HG03354 (cell line): ENCODE measurements around the gene TNFAIP3.
A peak's percentile ranks its signal among the peaks of the same experiment; 100 is the strongest.
"Not testable (repeated sequence)": the region's sequence is repeated elsewhere in the genome, so short reads cannot be mapped to it uniquely, and the experiment has no call there.

Source experiments
- ATAC-seq: cut with Tn5 transposase; IDR thresholded peaks from one replicate; pipeline ENCODE4 v1.9.1; 2021; ENCODE audit warnings: mild to moderate bottlenecking; ENCODE audit not compliant: unreplicated experiment, poor library complexity, severe bottlenecking

TNFAIP3 gene

DNA sequence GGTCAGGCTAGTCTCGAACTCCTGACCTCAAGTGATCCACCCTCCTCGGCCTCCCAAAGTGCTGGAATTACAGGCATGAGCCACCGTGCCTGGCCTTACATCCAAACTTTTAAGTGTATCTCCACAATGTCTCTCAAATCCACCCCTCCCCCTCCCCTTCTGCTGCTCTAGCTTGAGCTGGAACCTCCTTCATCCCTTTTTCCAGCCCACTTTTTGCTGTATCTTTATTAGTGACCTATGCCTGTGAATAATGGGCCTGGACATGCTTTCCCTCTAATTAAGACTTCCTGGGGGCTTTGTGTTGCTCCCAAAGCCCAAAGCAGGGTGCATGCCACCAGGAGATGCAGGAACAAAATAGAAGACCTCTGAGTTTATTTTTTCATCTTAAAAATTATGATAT lies 26.1 kb downstream of the TNFAIP3 start:
- ATAC-seq: no peak

- no peak for ATAC-seq
These were observed 26.7 kb downstream of the TNFAIP3 start for GRCh38 chr6:137893726-137894125.

DNA sequence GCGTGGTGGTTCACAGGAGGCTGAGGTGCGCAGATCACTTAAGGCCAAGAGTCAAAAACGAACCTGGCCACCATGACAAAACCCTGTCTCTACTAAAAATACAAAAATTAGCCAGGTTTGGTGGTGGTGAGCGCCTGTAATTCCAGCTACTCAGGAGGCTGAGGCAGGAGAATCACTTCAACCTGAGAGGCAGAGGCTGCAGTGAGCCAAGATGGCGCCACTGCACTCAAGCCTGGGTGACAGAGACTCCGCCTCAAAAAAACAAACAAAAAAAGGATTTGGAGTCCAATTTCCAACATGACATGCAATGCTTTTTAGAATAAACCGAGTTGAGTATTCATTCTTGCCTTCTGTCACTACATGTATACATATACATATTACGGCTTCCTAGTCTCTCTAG lies 27.3 kb downstream of the TNFAIP3 start:
- not testable (repeated sequence) for ATAC-seq

DNA sequence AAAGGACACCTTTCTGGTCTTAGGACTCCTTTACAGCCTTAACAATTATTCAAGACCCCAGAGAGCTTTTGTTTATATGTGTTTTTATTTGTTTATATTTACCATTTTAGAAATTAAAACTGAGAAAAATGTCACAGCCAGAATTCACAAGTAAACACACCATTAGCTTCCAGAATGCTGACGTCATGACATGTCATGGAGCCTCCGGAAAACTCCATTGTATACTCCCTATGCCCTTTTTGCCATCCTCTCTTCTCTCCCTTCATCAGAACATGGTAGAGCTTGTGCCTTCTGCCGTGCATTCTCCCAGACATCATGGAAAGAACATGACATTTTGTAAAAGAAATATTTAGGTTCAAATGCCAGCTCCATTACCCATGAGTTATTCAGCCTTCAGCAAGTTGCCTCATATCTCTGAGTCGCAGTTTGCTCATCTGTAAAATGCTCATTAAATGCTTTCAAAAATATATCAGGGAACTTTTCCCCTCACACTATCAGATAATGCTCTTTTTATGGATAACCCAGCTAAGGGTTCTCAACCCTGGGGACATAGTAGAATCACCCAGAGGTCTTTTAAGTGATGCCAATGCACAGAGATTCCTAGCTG lies 27.8 kb downstream of the TNFAIP3 start:
- ATAC-seq: no peak

DNA sequence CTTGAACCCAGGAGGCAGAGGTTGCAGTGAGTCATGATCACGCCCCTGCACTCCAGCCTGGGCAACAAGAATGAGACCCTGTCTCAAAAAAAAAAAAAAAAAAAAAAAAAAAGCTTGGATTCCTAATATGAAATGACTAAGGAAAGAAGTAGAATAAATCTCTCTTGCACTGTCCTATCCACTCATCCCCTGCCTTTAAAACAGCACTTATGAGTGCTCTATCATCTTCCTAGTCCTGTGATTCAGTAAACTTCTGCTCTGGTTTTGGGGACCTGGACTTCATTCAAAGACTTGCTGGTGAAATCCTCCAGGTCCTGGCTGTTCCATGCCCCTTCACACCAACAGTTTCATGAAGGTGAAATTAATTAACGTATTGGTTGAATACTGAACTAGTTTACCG lies 29.6 kb downstream of the TNFAIP3 start:
- no peak for ATAC-seq

GRCh38 chr6:137900815-137901214 lies 33.8 kb downstream of the TNFAIP3 start:
- no peak for ATAC-seq

GRCh38 chr6:137901454-137901853 lies 34.4 kb downstream of the TNFAIP3 start:
- ATAC-seq: no peak

- no peak for ATAC-seq
These were observed 35.6 kb downstream of the TNFAIP3 start for GRCh38 chr6:137902699-137903098.

- ATAC-seq: no peak
These were observed 36.3 kb downstream of the TNFAIP3 start for GRCh38 chr6:137903274-137903932.

DNA sequence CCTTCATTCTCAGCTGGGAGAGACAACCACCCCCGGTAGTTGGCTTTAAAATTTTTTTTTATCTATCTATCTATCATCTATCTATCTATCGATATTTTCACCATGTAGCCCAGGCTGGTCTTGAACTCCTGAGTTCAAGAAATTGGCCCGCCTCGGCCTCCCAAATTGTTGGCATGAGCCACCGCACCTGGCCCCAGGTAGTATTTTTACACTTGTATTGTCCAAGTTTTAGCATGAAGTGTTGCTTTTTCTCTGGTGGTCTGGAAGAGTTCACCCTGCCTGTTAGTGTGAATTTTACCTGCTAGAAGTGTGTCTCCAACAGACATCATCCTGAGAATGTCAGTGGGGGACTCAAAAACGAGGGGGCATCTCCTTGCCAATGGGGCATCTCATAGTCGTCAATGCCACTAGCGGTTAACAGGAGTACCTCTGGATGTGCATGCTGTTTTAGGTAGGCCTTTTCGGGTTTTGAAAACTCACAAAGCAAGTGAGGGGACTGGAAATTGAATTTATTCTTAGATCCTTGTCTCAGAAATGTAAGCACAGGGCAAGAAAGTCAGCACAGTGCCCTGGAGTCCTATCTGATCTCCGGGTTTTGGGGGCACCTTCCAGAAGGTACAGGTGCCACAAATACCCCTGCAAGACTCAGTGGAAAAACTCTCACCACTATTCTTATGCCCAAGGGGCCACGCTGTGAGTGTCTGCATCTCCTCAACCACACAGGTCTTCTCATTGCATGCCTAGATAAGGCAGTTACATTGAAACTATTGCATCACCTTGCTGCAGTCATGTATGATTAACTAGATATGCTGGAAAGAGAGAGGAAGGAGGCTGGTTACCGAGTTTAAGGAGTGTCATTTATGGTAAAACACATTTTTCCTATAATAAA lies 37.1 kb downstream of the TNFAIP3 start:
- peak; percentile 82 for ATAC-seq

DNA sequence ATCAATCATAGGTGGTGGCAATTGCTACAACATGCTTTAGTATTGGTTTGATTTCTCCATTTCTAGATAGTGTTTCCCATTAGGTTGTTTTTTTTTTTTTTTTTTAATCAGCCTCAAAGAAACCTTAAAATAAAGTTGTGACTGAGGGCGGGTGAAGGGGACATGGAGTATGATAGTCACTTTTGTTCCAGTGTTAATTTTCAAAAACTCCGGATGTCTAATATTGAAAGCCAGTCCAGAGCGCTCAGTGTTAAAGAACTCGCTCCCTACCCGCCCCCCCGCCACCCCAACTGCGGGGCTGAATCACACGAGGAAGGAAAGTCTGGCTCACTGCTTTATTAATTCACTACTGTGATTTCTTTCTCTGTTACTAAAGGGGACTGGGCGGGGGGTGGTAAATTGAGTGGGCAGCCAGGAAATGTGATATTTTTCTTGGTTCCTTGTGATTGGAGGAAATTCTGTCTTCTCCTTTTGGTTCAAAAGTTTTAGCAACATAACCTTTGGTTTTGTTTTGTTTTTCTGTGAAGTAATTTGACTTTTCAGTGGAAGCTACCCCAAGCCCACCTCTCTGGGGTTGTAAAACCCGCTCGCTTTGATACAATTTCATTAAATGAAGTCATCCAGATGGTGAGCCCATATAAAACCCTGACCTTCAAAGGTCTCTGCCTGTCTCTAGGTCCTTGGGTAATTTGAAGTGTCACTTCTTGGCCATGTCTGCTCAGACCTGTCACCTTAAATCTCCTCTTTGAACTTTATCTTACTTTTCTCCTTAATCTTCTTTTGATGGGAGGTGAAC lies 38.0 kb downstream of the TNFAIP3 start:
- ATAC-seq: peak; percentile 48

DNA sequence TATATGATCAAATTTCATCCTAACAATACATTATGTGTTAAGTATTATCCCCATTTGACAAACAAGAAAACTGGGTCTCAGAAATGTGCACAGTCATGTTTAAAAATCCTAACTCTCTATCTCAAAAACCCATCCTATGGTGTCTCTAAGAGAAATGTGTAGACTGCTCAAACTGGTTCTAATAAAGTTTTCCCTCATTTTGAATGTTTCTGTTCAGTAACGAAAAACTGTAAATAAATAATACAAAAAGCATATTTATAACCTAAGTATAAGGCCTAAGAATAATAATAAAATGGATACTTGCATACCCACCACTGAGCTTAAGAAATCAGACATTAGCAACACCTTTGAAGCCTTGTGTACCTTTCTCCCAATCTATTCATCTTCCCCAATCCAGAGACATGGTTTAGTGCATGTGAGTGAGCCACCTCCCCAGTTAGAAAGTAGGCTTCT lies 39.0 kb downstream of the TNFAIP3 start:
- ATAC-seq: no peak

DNA sequence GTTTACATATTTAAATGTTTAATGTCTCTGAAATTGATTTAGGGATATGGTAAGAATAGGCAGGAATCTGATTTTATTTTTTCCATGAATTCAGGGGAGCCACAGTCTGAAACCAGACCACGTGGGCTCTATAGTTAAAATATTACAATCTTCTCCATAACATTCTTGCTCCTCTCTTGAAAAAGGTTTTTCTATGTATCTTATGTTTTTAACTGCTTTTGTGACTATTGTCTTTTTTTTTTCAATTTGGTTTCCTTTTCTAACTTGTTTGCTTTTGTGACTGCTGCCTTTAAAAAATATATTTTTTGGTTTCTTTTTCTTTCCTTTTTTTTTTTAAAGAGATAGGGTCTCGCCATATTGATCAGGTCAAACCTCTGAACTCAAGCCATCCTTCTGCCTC lies 40.1 kb downstream of the TNFAIP3 start:
- ATAC-seq: no peak

DNA sequence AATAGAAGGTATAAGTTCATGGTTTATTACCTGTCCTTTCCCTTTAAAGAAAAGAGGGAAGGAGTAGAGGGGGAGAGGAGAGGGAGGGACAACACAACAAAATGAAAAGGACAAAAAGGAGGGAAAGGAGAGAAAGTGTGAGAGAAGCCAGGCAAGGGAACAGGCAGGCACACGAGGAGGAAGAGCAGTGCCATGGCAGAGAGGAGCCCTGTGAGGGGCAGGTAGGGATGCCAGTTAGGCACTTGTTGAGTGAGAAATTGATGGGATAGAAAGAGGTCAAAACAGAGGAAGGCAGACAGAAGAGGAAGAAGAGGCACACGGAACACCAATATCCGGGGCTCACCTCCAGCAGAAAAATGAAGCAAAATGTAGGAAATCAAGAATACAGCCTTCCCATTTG lies 42.5 kb downstream of the TNFAIP3 start:
- no peak for ATAC-seq

GRCh38 chr6:137910424-137910834 lies 43.4 kb downstream of the TNFAIP3 start:
- ATAC-seq: no peak

GRCh38 chr6:137910843-137911456 lies 43.9 kb downstream of the TNFAIP3 start:
- no peak for ATAC-seq

- ATAC-seq: peak; percentile 54
These were observed 44.7 kb downstream of the TNFAIP3 start for GRCh38 chr6:137911675-137912191.

DNA sequence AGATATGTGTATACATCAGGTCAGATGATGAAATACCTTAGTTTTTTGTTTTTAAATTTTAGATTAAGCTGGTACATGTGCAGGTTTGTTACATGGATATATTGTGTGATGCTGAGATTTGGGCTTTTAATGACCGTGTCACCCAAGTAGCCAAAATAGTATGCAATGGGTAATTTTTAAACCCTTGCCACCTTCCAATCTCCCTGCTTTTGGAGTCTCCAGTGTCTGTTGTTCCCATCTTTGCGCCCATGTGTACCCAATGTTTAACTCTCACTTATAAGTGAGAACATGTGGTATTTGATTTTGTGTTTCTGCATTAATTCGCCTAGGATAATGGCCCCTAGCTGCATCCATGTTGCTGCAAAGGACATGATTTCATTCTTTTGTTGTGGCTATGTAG lies 45.8 kb downstream of the TNFAIP3 start:
- no peak for ATAC-seq

- ATAC-seq: no peak
These were observed 46.4 kb downstream of the TNFAIP3 start for GRCh38 chr6:137913434-137913833.
